Gastrocnemius medialis (tissue), 4 donors: ENCODE results near the gene SAP130.

ENCODE experiments used
- POLR2A ChIP-seq, 2 donors: fragments of 450-650 bp; IDR thresholded peaks; one replicate each; pipeline ENCODE4 v1.6.1; 2017; ENCODE audit warnings: antibody characterized with exemption in 2 of 2, mild to moderate bottlenecking in 2 of 2, moderate library complexity in 2 of 2
- TF ChIP-seq, protein P1 (sequence below), 5 experiments: fragments of 450-650 bp in 3 of 5; fragments of 200-600 bp in 2 of 5; sonication (generic) in 2 of 5; IDR thresholded peaks in 4 of 5; conservative IDR thresholded peaks in 1 of 5; 1 replicate in 4 of 5; 2 replicates in 1 of 5; pipeline ENCODE4 v1.5.1; 2016 to 2019; ENCODE audit warnings: antibody characterized with exemption in 5 of 5, mild to moderate bottlenecking in 3 of 5, moderate library complexity in 3 of 5

DNA sequence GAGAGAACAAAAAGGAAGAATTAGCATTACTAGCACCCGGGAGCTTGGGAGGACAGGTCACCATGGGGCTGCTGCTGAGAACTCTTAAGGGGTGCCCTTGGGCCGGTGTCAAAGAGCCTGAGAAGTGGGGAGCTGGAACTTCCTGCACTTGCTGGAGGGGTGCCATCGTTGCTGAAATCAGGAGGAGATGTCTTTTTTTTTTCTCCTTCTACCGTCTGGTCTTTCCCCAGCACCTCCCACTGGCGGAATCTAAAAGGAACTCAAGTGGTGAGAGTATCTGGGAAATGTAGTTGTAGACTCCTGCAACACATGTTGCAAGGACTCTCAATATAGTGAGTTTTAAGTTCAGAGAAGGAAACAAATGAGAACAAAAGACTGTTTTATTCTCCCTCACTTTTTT is 136.0 kb downstream of the SAP130 start:
- TF ChIP-seq, protein P1, sequence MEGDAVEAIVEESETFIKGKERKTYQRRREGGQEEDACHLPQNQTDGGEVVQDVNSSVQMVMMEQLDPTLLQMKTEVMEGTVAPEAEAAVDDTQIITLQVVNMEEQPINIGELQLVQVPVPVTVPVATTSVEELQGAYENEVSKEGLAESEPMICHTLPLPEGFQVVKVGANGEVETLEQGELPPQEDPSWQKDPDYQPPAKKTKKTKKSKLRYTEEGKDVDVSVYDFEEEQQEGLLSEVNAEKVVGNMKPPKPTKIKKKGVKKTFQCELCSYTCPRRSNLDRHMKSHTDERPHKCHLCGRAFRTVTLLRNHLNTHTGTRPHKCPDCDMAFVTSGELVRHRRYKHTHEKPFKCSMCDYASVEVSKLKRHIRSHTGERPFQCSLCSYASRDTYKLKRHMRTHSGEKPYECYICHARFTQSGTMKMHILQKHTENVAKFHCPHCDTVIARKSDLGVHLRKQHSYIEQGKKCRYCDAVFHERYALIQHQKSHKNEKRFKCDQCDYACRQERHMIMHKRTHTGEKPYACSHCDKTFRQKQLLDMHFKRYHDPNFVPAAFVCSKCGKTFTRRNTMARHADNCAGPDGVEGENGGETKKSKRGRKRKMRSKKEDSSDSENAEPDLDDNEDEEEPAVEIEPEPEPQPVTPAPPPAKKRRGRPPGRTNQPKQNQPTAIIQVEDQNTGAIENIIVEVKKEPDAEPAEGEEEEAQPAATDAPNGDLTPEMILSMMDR (IDR thresholded peaks at IDR 0.05 in 4 of 5, conservative IDR thresholded peaks at IDR 0.05 in 1 of 5) = no peak
- no peak for TF ChIP-seq POLR2A (IDR thresholded peaks at IDR 0.05)
